Measurements from ENCODE around the gene NIBAN1.

Gene NIBAN1

GRCh38 chr1:184987696-184988095, 13.4 kb upstream of the NIBAN1 start:
- no peak for DNase-seq (ENCODE audit: low read depth)
- no peak overlapping the region for H3K4me3 ChIP-seq (ENCODE audit: control insufficient read depth, low read depth, low read length)
- no peak for TF ChIP-seq CTCF (conservative IDR thresholded peaks at IDR 0.05; ENCODE audit: control insufficient read depth, insufficient read depth, low read depth, low read length)

- DNase-seq (ENCODE audit: low read depth), result peak; percentile 68
- peak; percentile 58 for TF ChIP-seq CTCF (conservative IDR thresholded peaks at IDR 0.05; ENCODE audit: control insufficient read depth, insufficient read depth, low read depth, low read length)
- no peak overlapping the region for H3K4me3 ChIP-seq (ENCODE audit: control insufficient read depth, low read depth, low read length)
Measured at GRCh38 chr1:184986250-184986649, 11.9 kb upstream of the NIBAN1 start.

- no peak overlapping the region for H3K4me3 ChIP-seq (ENCODE audit: control insufficient read depth, low read depth, low read length)
- TF ChIP-seq CTCF (conservative IDR thresholded peaks at IDR 0.05; ENCODE audit: control insufficient read depth, insufficient read depth, low read depth, low read length), result peak; percentile 95
- DNase-seq (ENCODE audit: low read depth), result peak; percentile 79
Measured at GRCh38 chr1:184982002-184982954, 8.0 kb upstream of the NIBAN1 start.

- DNase-seq (ENCODE audit: low read depth), result no peak
- H3K4me3 ChIP-seq (ENCODE audit: control insufficient read depth, low read depth, low read length), result no peak overlapping the region
- TF ChIP-seq CTCF (conservative IDR thresholded peaks at IDR 0.05; ENCODE audit: control insufficient read depth, insufficient read depth, low read depth, low read length), result no peak
Measured at GRCh38 chr1:184980726-184981125, 6.4 kb upstream of the NIBAN1 start.

- DNase-seq (ENCODE audit: low read depth), result no peak
- no peak for TF ChIP-seq CTCF (conservative IDR thresholded peaks at IDR 0.05; ENCODE audit: control insufficient read depth, insufficient read depth, low read depth, low read length)
- no peak overlapping the region for H3K4me3 ChIP-seq (ENCODE audit: control insufficient read depth, low read depth, low read length)
Measured at GRCh38 chr1:184975208-184975870, 1.0 kb upstream of the NIBAN1 start.

GRCh38 chr1:184974837-184975115, 468 bp upstream of the NIBAN1 start:
- no peak for DNase-seq (ENCODE audit: low read depth)
- no peak for TF ChIP-seq CTCF (conservative IDR thresholded peaks at IDR 0.05; ENCODE audit: control insufficient read depth, insufficient read depth, low read depth, low read length)
- no peak overlapping the region for H3K4me3 ChIP-seq (ENCODE audit: control insufficient read depth, low read depth, low read length)

Data from fibroblast of mammary gland (primary cell).